T-helper 1 cell (primary cell): Measurements from ENCODE around the gene SUGCT.

Experiments
- DNase-seq, 5 donors: peaks; one replicate each; pipeline ENCODE4 v3.0.0-alpha.2; 2012 to 2020

Gene SUGCT

DNA sequence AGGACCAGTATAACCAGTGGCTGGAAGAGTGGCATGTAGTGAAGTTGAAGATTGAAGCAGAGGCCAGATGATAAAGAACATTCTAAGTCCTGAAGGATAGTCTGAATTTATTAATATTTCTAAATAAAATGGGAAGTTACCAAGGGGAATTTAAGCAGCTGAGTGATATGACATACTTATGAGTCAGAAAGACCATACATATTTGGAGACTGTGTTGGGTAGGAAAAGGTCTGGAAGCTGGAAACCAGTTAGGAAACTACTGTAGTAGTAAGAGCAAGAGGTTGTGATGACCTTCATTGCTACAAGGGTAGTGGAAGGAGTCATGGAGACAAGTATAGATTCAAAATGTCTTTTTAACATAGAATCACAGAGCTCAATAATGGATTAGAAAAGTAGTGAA is 752.3 kb downstream of the SUGCT start:
- DNase-seq: no peak

DNA sequence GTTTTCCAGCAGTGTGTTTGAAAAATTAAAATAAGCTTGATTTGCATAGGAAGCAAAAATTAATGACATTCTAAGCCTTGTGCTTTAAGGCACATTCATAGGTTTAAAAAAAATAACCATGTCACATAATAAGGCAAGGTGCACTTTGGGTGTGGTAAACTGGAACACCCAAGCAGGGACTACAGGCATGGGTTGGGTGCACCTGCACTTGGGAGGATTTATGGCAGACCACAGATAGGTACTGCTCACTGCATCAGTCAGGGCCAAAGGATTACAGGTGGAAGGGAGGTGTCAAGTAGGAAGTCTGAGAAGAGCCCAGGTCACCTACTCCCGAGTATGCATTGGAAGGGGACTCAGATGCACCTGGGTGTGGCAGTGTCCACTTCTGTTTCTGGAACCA is 753.7 kb downstream of the SUGCT start:
- DNase-seq: no peak

DNA sequence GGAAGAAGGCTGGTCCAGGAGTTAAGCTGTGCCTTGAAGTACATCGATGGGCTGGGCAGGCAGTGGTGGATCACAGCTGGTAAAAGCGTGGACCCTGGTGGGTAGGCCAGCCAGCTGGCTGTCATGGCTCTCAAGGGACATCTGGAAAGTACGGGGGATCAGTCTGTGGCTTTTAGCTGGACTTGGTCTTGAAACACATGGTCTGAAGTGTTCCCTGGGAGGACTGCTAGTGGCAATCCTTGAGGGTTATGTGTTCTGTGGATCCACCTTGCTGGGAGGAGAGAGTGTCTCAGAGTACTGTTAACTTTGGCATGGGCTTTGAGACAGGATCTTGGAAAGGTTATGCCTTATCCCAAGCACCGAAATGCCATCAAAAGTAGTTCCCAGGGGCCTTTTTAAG is 754.3 kb downstream of the SUGCT start:
- no peak for DNase-seq

DNA sequence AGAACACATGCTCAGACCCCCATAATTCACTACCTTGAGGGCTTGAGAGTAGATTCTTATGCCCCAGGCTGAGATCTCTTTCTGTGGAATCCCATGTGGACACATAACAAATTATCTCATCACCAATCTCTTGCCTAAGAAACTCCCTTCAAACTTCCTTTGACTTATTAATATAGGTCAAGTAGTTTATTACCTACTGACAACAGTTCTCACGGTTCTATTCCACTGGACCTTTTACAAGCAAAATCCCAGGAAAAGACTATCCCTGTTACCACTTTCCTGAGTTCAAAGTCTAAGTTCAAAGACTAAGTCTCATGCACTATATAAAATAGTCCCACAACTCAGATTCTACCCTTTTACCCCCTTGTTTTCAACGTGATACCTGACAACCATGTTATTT is 754.7 kb downstream of the SUGCT start:
- no peak for DNase-seq

DNA sequence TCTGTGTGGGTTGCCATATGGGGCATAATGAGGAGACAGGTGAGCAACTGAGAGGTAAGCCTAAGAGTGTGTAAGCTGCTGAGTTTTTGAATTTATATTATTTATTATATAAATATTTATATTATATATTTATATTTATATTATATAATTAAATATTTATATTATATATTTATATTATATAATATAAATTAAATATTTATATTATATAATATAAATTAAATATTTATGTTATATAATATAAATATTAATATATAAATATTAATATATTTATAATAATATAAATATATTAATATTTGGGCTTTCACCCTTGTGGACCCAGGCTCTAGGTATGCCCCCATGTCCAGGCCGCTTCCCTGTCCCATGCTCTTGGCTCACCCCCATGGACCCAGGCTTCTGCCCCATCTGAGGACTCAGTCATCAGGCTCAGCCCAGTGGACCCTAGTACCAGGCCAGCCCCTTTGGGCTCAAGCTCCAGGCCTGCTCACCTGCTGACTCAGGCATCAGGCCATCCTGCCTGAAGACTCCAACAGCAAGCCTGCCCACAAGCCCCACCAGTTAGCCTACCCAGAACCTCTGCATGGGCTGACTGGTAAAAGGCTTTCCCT is 755.4 kb downstream of the SUGCT start:
- no peak for DNase-seq

DNA sequence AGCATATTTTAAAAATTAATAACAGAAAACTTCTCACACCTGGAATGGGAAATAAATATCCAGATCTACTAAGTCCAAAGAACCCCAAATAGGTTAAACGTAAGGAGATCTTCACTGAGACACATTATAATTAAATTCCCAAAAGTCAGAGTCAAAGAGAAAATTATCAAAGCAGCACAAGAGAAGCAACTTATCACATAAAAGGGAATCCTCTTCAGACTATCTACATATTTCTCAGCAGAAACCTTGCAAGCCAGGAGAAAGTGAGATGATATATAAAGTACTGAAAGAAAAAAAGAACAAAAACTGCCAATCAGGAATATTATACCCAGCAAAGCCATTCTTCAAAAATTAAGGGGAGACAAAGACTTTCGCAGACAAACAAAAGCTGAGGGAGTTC is 756.4 kb downstream of the SUGCT start:
- DNase-seq: no peak

DNA sequence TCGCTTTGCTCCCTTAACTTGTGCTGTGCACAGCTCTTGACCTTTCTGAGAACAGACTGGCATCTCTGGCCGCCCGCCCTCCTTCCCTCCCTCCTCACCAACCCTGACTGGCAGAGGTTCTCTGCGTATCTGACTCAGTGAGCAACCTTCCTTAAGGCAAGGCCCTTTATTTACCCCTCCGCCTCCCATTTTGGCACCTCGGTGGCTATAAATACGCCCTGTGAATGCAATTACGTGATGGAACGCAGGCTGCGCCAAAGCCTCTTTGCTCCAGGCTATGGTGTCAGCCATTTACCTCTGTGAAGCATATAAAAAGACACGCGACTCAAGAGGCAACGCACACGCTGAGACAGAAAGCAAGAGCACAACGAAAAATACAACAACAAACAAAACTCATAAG is 764.3 kb downstream of the SUGCT start:
- no peak for DNase-seq

DNA sequence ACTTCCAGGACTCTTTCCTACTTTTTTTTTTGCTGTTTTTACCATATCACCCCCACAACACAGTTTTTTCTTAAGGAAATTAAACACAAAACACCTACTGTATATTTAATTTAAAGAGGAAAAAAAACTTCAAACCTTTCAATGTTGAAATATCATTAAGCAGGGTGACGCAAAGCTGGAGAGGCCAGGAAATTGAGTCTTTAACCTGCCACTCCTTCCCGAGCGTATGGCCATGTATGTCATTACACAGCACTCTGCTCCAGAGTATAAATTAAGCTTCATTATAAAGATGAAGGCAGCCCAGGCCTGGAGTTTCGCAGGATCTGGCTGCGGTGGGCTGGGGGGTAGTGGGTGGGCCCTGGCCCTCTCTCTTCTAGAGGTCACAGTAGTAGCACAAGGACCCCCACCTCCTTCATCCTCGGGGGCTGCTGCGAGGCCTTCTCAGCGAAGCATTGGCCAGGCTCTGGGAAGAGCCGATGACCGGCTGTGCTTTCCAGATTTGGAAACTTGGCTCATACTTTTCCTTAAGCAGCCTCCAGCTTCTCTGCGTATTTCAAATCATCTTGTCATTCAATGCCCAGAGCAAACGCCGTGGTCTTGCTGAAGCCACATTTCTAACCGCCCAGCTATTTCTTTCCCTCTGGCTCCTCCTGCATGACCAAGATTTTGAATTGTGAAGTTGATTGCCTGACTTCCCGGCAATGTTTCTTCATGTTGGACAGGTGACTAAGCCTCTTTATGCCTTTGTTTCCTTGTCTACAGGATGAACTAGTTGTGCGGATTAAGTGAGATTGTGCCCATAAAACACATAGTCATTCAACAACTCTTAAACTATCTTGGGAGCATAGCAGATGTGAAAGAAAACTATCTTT is 765.1 kb downstream of the SUGCT start:
- DNase-seq: no peak

DNA sequence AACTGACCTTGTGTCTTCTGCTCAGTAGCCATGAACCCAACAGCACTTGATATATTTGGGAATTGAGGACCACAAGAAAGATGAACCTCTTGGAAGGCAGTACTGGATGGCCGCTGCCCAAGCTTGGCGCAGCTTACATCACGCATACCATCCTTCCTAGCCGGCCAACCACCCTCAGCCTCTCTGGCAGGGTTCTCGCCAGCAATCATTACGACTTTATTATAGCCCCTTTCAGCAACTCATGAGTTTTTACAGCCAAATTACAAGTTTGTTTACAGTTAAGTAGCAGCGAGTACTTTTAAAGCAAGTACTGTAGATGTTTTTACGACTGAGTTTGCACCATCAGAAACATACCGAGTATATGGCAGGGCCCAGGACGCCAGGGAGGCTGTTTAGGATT is 769.1 kb downstream of the SUGCT start:
- no peak for DNase-seq

DNA sequence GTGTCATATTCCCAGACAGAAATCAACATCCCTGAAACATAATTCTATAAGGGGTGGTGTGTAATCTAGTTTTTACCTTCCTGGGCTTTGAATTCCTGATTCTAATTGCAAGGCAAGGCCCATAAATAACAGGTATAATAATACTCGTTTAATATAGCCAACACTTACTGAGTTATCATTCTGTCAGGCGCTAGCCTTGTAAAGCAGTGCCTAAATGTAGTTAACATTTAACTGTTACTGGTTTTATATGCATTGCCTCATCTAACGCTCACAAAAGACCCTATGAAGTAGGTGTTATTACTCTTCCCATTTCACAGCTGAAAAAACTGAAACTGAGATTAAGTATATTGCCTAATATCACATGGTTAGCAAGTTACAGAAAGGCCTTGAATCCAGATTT is 772.5 kb downstream of the SUGCT start:
- no peak for DNase-seq

DNA sequence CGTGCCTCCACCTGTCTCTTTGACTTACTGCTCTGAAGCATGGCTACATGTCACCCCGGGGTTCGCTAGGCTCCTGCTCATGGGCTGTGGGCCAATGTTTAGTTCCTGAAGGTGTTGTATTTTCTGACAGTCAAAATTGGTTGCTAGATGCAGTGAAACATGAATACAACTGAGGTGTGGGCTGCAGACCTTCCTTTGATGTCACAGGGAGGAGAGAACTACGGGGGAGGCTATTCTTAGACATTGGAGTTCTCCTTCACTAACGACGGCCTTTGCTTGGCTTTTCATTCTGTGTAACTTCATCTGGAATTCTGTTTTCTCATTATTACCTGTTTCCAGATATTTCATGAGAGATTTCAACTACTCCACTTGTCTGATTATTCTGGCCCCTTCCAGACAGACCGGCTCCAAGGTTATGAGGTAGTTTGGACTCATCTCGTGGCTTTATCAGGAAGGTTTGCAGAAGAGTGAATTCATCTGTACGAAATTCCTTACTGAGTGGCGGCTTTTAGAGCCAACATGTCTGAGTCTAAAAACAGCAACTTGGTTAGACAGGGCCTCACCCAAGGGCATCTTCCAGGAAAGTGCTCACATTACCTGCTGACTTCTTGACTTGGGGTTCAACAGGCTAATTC is 774.7 kb downstream of the SUGCT start:
- DNase-seq: no peak
